Measurements from ENCODE around the gene SORL1.
A peak's percentile ranks its signal among the peaks of the same experiment; 100 is the strongest.

Gene SORL1

GRCh38 chr11:121412000-121412587 is 40.0 kb upstream of the SORL1 start:
- TF ChIP-seq REST (IDR thresholded peaks at IDR 0.05; ENCODE audit: low read depth) (no peak), RAD21 (IDR thresholded peaks at IDR 0.05; ENCODE audit: low read depth) (no peak), EP300 (IDR thresholded peaks at IDR 0.05; ENCODE audit: borderline replicate concordance) (no peak), USF1 (IDR thresholded peaks at IDR 0.05) (no peak), TCF12 (IDR thresholded peaks at IDR 0.05; ENCODE audit: low read depth) (no peak), NFIC (IDR thresholded peaks at IDR 0.05) (no peak), FOXM1 (IDR thresholded peaks at IDR 0.05; ENCODE audit: borderline replicate concordance, low read depth) (no peak), TEAD4 (IDR thresholded peaks at IDR 0.05) (no peak), CEBPB (IDR thresholded peaks at IDR 0.05) (no peak), TAF1 (IDR thresholded peaks at IDR 0.05; ENCODE audit: low read depth) (no peak), EGR1 (IDR thresholded peaks at IDR 0.05) (no peak), ZBTB7A (IDR thresholded peaks at IDR 0.05; ENCODE audit: low read depth) (no peak)
- TF ChIP-seq, protein P1, sequence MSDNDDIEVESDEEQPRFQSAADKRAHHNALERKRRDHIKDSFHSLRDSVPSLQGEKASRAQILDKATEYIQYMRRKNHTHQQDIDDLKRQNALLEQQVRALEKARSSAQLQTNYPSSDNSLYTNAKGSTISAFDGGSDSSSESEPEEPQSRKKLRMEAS (IDR thresholded peaks at IDR 0.05) = no peak

GRCh38 chr11:121412711-121413415 is 39.3 kb upstream of the SORL1 start:
- TF ChIP-seq YY1 (IDR thresholded peaks at IDR 0.05; ENCODE audit: low read depth) (no peak), EP300 (IDR thresholded peaks at IDR 0.05; ENCODE audit: borderline replicate concordance) (no peak), TAF1 (IDR thresholded peaks at IDR 0.05; ENCODE audit: low read depth) (no peak), EGR1 (IDR thresholded peaks at IDR 0.05) (no peak), CREB1 (IDR thresholded peaks at IDR 0.05; ENCODE audit: low read depth) (no peak)

DNA sequence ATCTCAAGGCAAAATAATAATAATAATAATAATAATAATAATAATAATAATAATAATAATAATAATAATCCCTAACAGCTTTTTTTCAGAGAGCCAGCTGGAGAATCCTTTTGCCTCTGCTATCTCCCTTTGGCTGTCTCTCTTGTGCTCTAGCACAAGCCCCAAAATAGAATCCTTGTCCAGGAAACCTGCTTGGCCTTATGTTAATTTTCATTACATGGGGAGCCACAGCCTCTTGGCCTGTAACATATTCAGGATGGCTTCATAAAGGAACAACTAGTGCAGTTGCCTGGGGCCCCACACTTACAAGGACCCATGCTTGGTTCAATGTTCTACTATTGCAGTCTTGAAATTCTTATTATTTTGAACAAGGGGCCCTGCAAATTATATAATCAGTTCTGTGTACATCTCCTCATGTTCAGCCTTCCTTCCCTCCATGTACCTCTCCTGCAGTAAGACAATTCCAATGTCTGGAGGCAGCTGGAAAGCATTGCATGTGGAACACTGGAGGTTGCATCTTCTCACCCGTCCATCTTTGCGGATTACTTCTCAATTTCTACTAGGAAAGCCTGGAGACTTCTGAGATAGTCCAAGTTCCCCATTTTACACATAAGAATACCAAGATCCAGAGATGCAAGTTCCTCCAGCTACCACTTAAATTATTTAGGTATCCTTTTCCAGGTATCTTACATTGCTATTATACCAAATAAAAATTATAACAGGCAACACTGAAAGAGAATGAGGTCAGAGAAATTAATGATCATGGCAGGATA is 37.8 kb upstream of the SORL1 start:
- TF ChIP-seq USF1 (IDR thresholded peaks at IDR 0.05) = no peak
- TF ChIP-seq CREB1 (IDR thresholded peaks at IDR 0.05; ENCODE audit: low read depth) = no peak
- TF ChIP-seq TAF1 (IDR thresholded peaks at IDR 0.05; ENCODE audit: low read depth) = no peak
- no peak for TF ChIP-seq CEBPB (IDR thresholded peaks at IDR 0.05)
- no peak for TF ChIP-seq EGR1 (IDR thresholded peaks at IDR 0.05)
- TF ChIP-seq, protein P1 (IDR thresholded peaks at IDR 0.05) = no peak

- TF ChIP-seq NFIC (IDR thresholded peaks at IDR 0.05) (no peak), ZBTB7A (IDR thresholded peaks at IDR 0.05; ENCODE audit: low read depth) (no peak), CEBPB (IDR thresholded peaks at IDR 0.05) (no peak), TEAD4 (IDR thresholded peaks at IDR 0.05) (no peak), FOXM1 (IDR thresholded peaks at IDR 0.05; ENCODE audit: borderline replicate concordance, low read depth) (no peak), TCF12 (IDR thresholded peaks at IDR 0.05; ENCODE audit: low read depth) (no peak), REST (IDR thresholded peaks at IDR 0.05; ENCODE audit: low read depth) (no peak), CREB1 (IDR thresholded peaks at IDR 0.05; ENCODE audit: low read depth) (no peak), YY1 (IDR thresholded peaks at IDR 0.05; ENCODE audit: low read depth) (no peak), EP300 (IDR thresholded peaks at IDR 0.05; ENCODE audit: borderline replicate concordance) (no peak), TAF1 (IDR thresholded peaks at IDR 0.05; ENCODE audit: low read depth) (no peak)
- TF ChIP-seq, protein P1 (IDR thresholded peaks at IDR 0.05) = no peak
Observed at GRCh38 chr11:121415856-121416255, 36.3 kb upstream of the SORL1 start.

DNA sequence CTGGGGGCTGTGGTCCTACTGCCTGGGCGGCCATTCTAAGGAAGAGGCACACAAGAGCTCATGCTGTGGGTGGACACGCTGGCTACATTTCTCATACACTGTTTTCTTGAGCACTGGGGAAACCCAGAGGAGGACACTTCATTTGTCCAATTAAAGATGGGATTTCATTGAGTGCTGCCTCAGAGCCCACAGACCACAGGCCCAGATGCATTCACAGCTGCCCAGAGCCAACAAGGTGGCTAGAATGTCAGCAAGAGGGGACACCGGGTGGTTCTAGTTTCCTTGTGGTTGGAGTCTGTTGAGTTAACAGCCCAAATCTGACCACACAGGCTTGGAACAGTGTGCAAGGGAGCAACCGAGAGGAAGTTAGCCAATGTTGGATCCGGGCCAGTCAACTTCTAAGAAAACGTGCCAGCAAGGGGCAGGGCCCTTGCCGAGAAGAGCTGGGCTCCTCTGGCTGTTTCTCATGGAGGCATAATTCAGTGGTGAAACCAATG is 35.0 kb upstream of the SORL1 start:
- peak; percentile 90 for TF ChIP-seq NFIC (IDR thresholded peaks at IDR 0.05)
- TF ChIP-seq, protein P1 (IDR thresholded peaks at IDR 0.05) = peak; percentile 59; the same call in 1 of the 2 replicates
- TF ChIP-seq TCF12 (IDR thresholded peaks at IDR 0.05; ENCODE audit: low read depth) = peak; percentile 30; the same call in 1 of the 2 replicates
- TF ChIP-seq EGR1 (IDR thresholded peaks at IDR 0.05) = no peak
- peak; percentile 10; the same call in 1 of the 2 replicates for TF ChIP-seq TEAD4 (IDR thresholded peaks at IDR 0.05)
- TF ChIP-seq YY1 (IDR thresholded peaks at IDR 0.05; ENCODE audit: low read depth) = no peak
